ENCODE measurements around the gene NMNAT2.

Gene NMNAT2

GRCh38 chr1:183199304-183199703 lies 218.9 kb downstream of the NMNAT2 start:
- TF ChIP-seq CTCF (conservative IDR thresholded peaks at IDR 0.05; ENCODE audit: low read depth, low read length), result no peak
- H3K9ac ChIP-seq, result no peak overlapping the region
- no peak overlapping the region for H2AFZ ChIP-seq (ENCODE audit: low read depth)
- H3K27me3 ChIP-seq (ENCODE audit: insufficient read depth, low read depth), result no peaks in the 10 kb centered on the region
- no peaks in the 10 kb centered on the region for H3K36me3 ChIP-seq (ENCODE audit: insufficient read depth)
- H3K79me2 ChIP-seq (ENCODE audit: insufficient read depth, low read depth), result no peaks in the 10 kb centered on the region
- no peaks in the 10 kb centered on the region for H4K20me1 ChIP-seq (ENCODE audit: insufficient read depth)
- H3K27ac ChIP-seq, result no peak overlapping the region
- H3K4me2 ChIP-seq, result no peak overlapping the region
- no peak overlapping the region for H3K4me3 ChIP-seq (IDR thresholded peaks at IDR 0.05; ENCODE audit: insufficient read depth, low read depth, low read length)
- H3K4me1 ChIP-seq (ENCODE audit: low read depth, poor library complexity, severe bottlenecking), result peaks cover 23% of the 10 kb centered on the region

- H3K9ac ChIP-seq, result no peak overlapping the region
- no peak overlapping the region for H3K27ac ChIP-seq
Measured at GRCh38 chr1:183198463-183198862, 219.7 kb downstream of the NMNAT2 start.

More at GRCh38 chr1:183198463-183198862, 219.7 kb downstream of the NMNAT2 start:
- Histone ChIP-seq H3K79me2 (ENCODE audit: insufficient read depth, low read depth) (no peaks in the 10 kb centered on the region), H3K36me3 (ENCODE audit: insufficient read depth) (no peaks in the 10 kb centered on the region), H3K4me2 (no peak overlapping the region), H4K20me1 (ENCODE audit: insufficient read depth) (no peaks in the 10 kb centered on the region), H2AFZ (ENCODE audit: low read depth) (no peak overlapping the region), H3K27me3 (ENCODE audit: insufficient read depth, low read depth) (no peaks in the 10 kb centered on the region), H3K4me1 (ENCODE audit: low read depth, poor library complexity, severe bottlenecking) (peaks cover 28% of the 10 kb centered on the region), H3K4me3 (IDR thresholded peaks at IDR 0.05; ENCODE audit: insufficient read depth, low read depth, low read length) (no peak overlapping the region)
- TF ChIP-seq CTCF (conservative IDR thresholded peaks at IDR 0.05; ENCODE audit: low read depth, low read length), result no peak

Measured in KMS-11 (cell line).